Measurements from ENCODE around the gene TMEM213. TPM values are rescaled to one million over a fixed set of nuclear protein-coding genes. Genes with fewer than 3 reads are reported as not detected.

Gene TMEM213
- total RNA-seq, 6 experiments from 2014 or later: not detected

- Mint-ChIP-seq H3K27ac (no peak overlapping the region), H3K36me3 (ENCODE audit: low read depth) (no peaks in the 10 kb centered on the region), H3K9me3 (no peaks in the 10 kb centered on the region), H3K4me3 (no peak overlapping the region), H3K27me3 (ENCODE audit: insufficient read depth) (peaks cover 6% of the 10 kb centered on the region), H3K4me1 (ENCODE audit: low read depth) (peaks cover 22% of the 10 kb centered on the region)
- DNase-seq: no peak
- TF ChIP-seq CTCF (IDR thresholded peaks at IDR 0.05): no peak
These were observed 41.1 kb upstream of the TMEM213 start for GRCh38 chr7:138756591-138757242.

- Mint-ChIP-seq H3K36me3 (ENCODE audit: low read depth) (no peaks in the 10 kb centered on the region), H3K9me3 (no peaks in the 10 kb centered on the region), H3K4me1 (ENCODE audit: low read depth) (no peaks in the 10 kb centered on the region)
These were observed 29.6 kb upstream of the TMEM213 start for GRCh38 chr7:138768241-138768640.

GRCh38 chr7:138770904-138771303, 26.9 kb upstream of the TMEM213 start:
- Mint-ChIP-seq H3K4me3 (no peak overlapping the region), H3K27ac (no peak overlapping the region), H3K36me3 (ENCODE audit: low read depth) (0 out of 2 replicates have a peak, but pooled peaks cover 3% of the 10 kb centered on the region), H3K4me1 (ENCODE audit: low read depth) (no peaks in the 10 kb centered on the region), H3K27me3 (ENCODE audit: insufficient read depth) (peaks cover 8% of the 10 kb centered on the region), H3K9me3 (no peaks in the 10 kb centered on the region)
- DNase-seq: no peak
- TF ChIP-seq CTCF (IDR thresholded peaks at IDR 0.05): no peak

More at GRCh38 chr7:138768241-138768640, 29.6 kb upstream of the TMEM213 start:
- DNase-seq: no peak
- H3K27ac Mint-ChIP-seq: no peak overlapping the region
- H3K4me3 Mint-ChIP-seq: no peak overlapping the region
- no peak for TF ChIP-seq CTCF (IDR thresholded peaks at IDR 0.05)
- H3K27me3 Mint-ChIP-seq (ENCODE audit: insufficient read depth): peaks cover 7% of the 10 kb centered on the region

- Mint-ChIP-seq H3K36me3 (ENCODE audit: low read depth) (0 out of 2 replicates have a peak, but pooled peaks cover 3% of the 10 kb centered on the region), H3K27ac (no peak overlapping the region), H3K4me1 (ENCODE audit: low read depth) (no peaks in the 10 kb centered on the region), H3K27me3 (ENCODE audit: insufficient read depth) (peaks cover 10% of the 10 kb centered on the region), H3K9me3 (no peaks in the 10 kb centered on the region), H3K4me3 (no peak overlapping the region)
- TF ChIP-seq CTCF (IDR thresholded peaks at IDR 0.05): no peak
- no peak for DNase-seq
These were observed 24.6 kb upstream of the TMEM213 start for GRCh38 chr7:138773176-138773575.

GRCh38 chr7:138773817-138774216, 24.0 kb upstream of the TMEM213 start:
- H3K4me3 Mint-ChIP-seq: no peak overlapping the region

More at GRCh38 chr7:138773817-138774216, 24.0 kb upstream of the TMEM213 start:
- Mint-ChIP-seq H3K27me3 (ENCODE audit: insufficient read depth) (peaks cover 11% of the 10 kb centered on the region), H3K4me1 (ENCODE audit: low read depth) (no peaks in the 10 kb centered on the region), H3K9me3 (no peaks in the 10 kb centered on the region), H3K36me3 (ENCODE audit: low read depth) (0 out of 2 replicates have a peak, but pooled peaks cover 3% of the 10 kb centered on the region), H3K27ac (no peak overlapping the region)
- DNase-seq: no peak
- no peak for TF ChIP-seq CTCF (IDR thresholded peaks at IDR 0.05)

All from HFFc6 (cell line).